Superior temporal gyrus (tissue), 1 donor: ENCODE results near the gene OSM.
"Not testable (repeated sequence)": the region's sequence is repeated elsewhere in the genome, so short reads cannot be mapped to it uniquely, and the experiment has no call there.

Source experiments
- DNase-seq: peaks from one replicate; pipeline ENCODE4 v3.0.0-alpha.2; 2016; ENCODE audit errors: extremely low spot score

The OSM gene

GRCh38 chr22:30245181-30245984 lies 21.3 kb downstream of the OSM start:
- DNase-seq: no peak

- no peak for DNase-seq
Observed at GRCh38 chr22:30244641-30245040, 22.0 kb downstream of the OSM start.

GRCh38 chr22:30244066-30244465 lies 22.6 kb downstream of the OSM start:
- DNase-seq: no peak

GRCh38 chr22:30243661-30244060 lies 23.0 kb downstream of the OSM start:
- no peak for DNase-seq

GRCh38 chr22:30241576-30242371 lies 24.9 kb downstream of the OSM start:
- DNase-seq: no peak

- DNase-seq: no peak
Observed at GRCh38 chr22:30240541-30241417, 25.9 kb downstream of the OSM start.

- no peak for DNase-seq
Observed at GRCh38 chr22:30239488-30240405, 26.9 kb downstream of the OSM start.

GRCh38 chr22:30238661-30239487 lies 27.8 kb downstream of the OSM start:
- no peak for DNase-seq

GRCh38 chr22:30238136-30238535 lies 28.5 kb downstream of the OSM start:
- DNase-seq: no peak

GRCh38 chr22:30236875-30237274 lies 29.8 kb downstream of the OSM start:
- no peak for DNase-seq

GRCh38 chr22:30235687-30236170 lies 30.9 kb downstream of the OSM start:
- no peak for DNase-seq

GRCh38 chr22:30234786-30235470 lies 31.7 kb downstream of the OSM start:
- DNase-seq: no peak

GRCh38 chr22:30234325-30234724 lies 32.3 kb downstream of the OSM start:
- DNase-seq: not testable (repeated sequence)

- DNase-seq: no peak
Observed at GRCh38 chr22:30233582-30233981, 33.1 kb downstream of the OSM start.

GRCh38 chr22:30232716-30233218 lies 33.9 kb downstream of the OSM start:
- no peak for DNase-seq

- DNase-seq: no peak
Observed at GRCh38 chr22:30230787-30231461, 35.7 kb downstream of the OSM start.

GRCh38 chr22:30230330-30230729 lies 36.3 kb downstream of the OSM start:
- DNase-seq: no peak
